Non-pigmented ciliary epithelial cell (primary cell): ENCODE results near the gene RARA.
"Not testable (repeated sequence)": the region's sequence is repeated elsewhere in the genome, so short reads cannot be mapped to it uniquely, and the experiment has no call there.

Source experiments
- DNase-seq: peaks from one replicate; pipeline ENCODE4 v3.0.0-alpha.2; 2010; ENCODE audit warnings: low read depth

The RARA gene

DNA sequence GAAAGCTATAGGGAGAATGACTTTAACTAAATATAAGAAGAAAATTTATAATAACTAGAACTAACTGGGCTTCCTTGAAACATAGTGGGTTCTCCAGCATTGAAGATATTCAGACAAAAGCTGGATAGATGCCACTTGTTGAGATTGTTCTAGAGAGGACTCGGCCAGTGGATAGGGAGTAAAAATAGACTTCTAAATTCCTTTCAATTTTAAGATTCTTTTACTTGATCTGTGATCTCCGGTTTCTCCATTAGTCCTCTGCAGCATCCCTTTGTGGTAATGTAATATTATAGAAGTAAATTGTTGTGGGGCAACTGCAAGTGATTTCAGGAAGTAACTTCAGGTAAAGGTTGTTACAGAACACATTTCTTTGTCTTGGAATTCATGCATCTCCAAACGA lies 10.3 kb upstream of the RARA start:
- DNase-seq: no peak

DNA sequence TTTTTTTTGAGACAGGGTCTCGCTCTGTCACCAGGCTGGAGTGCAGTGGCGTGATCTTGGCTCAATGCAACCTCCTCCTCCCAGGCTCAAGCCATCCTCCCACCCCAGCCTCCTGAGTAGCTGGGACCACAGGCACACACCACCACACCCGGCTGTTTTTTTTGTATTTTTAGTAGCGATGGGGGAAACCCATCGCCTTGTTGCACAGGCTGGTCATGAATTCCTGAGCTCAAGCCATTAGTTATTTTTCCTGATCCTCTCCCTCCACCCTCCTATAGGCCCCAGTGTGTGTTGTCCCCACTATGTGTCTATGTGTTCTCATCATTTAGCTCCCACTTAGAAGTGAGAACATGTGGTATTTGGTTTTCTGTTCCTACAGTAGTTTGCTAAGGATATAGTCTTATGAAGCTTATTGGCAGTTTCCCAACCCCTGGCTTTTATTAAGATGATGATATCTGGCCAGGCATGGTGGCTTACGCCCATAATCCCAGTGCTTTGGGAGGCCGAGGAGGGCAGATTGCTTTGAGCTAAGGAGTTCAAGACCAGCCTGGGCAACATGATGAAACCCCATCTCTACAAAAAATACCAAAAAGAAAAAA lies 9.7 kb upstream of the RARA start:
- DNase-seq: not testable (repeated sequence)

DNA sequence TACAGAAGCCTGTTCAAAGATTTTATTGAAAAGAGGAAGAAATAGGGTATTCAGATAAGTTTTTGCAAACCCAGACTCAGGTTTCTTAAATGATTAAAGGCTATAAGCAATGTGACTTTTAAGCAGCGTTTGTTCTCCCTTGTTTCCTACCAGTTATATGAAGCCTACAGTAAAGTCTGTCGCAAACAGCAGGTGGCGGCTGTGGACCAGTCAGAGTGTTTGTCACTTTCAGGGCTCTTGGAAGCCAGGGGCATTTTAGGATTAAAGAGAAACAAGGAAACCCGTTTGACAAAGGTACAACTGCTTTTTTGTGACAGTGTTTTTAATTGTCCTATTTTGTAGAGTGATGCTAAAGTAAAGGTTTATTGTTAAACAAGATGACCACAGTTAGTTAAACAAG lies 7.7 kb upstream of the RARA start:
- DNase-seq: no peak

DNA sequence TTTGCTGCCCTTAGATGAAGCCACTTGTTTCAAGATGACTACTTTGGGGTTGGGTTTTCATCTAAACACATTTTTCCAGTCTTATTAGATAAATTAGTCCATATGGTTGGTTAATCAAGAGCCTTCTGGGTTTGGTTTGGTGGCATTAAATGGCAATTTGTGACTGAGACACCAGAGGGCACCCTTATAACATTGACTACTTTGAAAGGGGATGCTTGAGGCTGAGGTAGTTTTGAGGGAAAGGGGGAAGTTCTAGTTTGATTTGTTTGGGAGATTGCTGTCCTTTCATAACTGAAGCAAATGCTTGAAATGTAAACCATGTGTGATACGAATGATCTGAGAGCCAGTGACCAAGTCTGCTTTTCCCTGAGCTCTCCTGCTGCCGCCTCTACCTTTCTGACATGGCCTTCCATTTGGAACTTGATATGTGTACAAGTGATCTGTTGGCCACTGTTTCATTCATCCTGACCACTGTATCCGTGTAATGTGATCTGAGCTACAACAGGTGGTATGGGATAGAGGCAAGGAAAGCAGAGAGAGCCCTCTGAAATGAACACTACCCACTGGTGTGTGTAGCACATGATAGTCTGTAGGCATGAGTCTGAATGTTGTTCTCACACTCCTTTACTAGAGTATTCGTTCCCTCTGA lies 5.8 kb upstream of the RARA start:
- DNase-seq: no peak

DNA sequence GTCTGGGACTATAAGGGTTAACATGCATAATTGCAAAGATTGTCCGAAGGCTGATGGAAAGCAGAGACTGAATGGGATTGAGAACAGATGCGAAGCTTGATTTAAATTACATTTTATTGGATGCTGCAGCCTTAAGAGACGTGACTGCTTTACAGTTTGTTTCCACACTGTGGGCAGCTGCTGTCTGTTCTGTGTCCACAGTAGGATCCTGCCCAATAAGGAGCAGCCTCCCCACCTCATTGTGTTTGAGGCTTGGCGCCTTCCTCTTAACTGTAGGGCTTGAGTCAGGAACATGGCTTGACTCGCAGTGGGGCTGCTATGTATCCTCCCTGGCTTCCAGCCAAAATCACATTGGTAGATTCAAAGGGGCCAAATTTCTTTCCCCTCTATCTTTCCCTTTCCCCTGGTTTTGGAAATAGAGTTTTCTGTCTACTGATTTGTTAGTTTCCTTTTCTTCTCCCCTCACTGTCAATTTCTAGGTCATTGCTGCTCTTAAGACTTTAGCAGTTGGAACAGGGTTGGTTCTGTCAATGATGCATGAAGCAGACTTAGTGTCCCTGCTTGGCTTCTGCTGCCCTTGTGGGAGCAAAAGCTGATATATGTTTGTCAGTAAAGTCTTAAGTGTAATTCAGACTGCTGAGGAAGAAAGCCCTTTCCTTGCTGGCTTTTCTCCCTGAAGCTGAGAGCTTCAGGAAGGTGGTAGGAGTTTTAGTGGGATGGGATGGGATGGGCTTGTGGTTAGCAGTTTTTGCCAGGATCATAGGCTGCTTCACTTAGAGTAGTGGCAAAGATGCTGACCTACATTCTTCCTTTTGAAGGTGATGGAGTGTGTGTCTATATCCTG lies 5.0 kb upstream of the RARA start:
- DNase-seq: no peak

DNA sequence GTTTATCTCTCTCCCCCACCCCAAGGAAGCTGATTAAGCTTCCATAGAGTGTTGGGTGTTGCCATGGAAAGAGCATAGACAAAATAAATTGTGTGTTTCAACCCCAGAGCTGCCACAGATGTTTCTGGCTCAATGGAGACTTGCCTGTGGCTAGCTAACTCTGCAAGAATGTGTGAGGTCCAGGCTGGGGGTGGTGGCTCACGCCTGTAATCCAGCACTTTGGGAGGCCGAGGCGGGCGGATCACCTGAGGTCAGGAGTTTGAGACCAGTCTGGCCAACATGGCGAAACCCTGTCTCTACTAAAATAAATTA lies 4.5 kb upstream of the RARA start:
- DNase-seq: not testable (repeated sequence)

DNA sequence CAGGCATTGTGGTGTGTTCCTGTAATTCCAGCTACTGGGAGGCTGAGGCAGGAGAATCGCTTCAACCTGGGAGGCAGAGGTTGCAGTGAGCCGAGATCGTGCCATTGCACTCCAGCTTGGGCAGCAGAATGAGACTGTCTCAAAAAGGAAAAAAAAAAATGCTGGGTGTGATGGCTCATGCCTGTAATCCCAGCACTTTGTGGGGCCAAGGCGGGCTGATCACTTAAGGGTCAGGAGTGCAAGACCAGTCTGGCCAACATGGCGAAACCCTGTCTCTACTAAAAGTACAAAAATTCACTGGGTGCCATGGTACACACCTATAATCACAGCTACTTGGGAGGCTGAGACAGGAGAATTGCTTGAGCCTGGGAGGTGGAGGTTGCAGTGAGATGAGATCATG lies 4.1 kb upstream of the RARA start:
- not testable (repeated sequence) for DNase-seq

DNA sequence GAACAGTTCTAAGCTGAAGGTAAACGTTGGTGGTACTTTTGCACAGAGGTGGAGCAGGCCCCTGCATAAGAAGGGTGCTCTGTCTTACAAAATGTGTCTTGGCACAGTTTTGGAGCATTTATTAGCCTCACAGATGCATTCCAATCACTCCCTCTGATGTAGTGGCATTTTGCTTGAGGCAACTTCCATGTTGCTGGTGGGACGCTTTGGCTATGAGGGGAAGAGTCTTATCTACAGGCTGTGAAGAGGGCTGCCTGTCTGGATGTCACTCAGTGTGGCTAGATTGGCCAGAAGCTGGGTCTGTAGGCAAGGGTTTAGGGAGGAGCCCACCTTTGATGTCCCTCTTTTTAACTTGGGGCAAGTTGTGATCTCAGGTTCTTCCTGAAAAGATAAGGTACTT lies 2.6 kb upstream of the RARA start:
- no peak for DNase-seq

DNA sequence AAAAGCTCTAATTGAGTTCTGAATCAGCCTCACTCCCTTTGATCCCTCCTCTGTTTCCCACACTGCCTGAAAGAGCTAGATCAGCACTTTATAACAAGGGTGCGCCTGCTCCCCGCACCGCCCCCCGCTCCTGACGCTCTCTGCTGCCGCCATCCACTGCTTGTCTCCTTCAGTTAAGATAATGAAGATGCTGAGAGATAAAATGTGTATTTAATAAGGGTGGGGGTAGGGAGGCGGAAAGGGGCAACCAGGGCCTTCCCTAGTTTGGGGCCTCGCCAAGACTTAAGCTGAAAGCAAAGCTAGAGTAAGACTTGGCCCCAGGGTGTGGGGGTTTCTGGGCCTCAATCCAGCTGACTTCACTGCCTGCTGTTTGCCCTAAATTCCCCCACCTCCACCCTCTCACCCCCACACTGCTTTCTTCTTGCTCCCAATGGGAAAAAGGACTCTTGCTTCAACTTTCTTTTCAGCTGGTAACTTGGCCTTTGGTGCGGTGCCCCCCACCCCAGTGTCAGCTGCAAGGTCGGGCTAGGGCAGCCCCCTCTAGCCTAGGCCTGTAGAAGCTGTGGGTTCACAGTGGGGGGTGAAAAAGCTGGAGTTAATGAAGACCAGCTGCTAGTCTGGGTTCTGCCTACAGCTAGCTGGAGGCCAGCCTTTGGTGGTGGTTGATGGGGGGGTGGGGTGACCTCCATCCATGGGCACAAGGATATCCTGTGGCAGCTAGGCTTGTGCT lies 1.8 kb upstream of the RARA start:
- no peak for DNase-seq

DNA sequence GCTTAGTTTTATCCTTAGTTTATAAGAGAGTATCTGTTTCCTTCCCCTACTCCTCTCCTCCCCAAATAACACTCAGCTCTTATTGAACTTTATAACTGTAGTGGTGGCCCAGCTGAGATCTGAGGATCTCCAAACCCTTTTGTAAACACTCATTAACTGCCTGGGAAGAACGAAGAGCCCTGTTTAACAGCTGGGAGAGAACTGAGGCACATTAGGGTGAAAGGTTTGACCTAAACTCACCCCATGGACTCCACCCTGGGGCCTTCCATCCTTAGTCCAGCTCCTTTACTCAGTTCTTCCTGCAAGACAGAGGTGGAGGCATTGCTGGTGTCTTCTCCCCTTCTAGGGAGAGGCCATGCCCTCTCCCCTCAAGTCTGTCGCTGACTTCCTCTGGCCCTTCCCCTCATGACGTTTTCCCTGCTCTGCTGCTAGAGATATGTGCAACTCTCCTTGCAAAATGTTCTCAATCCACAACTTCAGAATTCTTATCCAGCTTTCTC lies 1.2 kb upstream of the RARA start:
- no peak for DNase-seq

DNA sequence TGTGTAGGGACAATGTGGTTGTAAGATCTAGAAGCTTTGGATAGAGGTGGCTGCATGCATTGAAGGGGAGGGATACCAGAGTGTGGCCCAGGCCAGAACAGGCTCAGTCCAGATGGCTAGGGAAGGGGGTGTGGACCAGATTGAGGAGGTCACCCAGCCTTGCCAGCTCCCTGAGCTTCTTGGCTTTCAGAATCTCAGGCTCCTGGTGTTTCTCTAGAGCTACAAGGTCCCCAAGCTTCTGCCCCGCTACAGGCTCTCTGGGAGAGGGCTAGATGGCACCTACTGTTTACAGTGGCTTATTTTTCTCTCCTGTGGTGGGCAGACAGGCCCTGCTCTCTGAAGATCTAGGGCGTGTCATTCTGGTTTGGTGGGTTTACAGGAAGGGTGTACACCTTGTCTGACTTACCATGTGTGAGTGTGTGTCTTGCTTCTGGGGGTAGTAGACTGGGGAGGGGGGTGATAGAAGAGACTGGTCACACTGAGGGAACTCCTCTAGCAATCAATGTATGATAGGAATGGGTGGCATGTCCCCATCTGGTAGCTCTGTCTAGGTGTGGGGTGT lies 1.1 kb downstream of the RARA start:
- no peak for DNase-seq

DNA sequence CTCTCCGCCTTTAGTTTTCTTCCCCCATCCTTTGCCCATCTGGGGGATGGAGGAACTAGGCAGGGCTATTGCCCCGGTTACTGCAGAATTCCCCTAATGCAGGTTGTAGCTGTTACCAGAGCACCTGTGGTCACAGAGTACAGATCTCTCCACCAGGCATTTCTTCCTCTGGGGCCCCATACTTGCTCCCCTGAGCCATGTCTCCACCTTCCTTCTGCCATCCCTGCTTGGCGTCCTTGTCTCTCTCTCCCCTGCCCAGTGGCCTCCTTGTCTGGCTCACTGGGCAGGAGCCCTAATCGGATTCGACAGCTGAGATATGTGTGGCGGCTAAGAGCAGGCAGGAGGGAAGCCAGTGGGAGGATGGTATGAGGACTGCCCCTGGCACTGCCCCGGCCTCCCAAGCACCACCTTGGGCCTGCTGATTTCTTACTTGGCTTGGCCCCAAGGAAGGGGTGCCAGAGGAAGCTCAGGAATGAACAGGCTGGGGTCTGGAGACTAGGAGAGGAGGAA lies 2.0 kb downstream of the RARA start:
- no peak for DNase-seq

DNA sequence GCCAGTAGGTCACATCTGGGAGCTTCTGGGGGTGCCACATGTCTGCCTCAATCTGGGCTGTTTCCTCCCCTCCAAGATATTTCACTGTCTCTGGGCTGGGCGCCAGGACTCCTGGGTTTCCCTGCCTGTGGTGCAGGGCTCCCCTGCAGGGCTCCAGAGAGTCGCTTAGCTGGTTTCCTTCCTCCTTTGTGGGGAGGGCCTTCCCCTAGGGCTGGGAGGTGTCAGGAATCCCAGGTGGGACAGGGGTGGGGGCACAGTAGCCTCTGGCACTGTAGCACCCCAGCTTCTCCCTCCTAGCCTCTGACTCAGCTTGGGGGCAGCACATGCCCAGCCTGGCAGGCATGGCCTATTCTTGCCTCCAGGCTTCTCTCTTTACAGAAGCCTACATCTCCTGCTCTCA lies 2.6 kb downstream of the RARA start:
- no peak for DNase-seq

DNA sequence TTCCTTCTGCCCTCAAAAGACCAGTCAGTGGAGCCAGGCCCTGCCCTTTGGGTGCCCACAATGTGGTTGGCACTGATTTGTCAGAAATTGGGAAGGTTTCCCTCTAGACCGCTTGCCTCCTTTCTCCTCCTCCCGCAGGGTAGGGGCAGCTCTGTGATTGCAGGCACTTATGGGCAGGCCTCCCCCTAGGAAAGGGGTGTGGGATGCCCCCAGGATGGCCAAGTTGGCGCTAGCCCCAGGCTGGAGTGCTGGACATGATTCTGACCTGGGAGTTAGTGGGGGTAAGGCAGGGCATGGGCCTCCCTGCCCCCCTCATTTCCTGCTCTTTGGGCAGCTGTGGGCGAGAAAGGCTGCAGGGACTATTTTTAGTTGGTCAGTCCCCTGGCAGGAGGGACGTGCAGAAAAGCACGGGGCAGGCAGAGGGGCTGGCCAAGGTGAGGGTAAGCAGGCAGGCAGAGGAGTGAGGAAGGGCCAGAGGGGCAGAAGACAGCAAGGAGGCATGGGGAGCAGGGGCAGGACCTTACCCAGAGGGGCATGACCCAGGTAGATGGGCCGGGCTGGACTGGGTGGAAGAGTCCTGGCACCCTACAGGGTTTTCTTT lies 3.3 kb downstream of the RARA start:
- no peak for DNase-seq

DNA sequence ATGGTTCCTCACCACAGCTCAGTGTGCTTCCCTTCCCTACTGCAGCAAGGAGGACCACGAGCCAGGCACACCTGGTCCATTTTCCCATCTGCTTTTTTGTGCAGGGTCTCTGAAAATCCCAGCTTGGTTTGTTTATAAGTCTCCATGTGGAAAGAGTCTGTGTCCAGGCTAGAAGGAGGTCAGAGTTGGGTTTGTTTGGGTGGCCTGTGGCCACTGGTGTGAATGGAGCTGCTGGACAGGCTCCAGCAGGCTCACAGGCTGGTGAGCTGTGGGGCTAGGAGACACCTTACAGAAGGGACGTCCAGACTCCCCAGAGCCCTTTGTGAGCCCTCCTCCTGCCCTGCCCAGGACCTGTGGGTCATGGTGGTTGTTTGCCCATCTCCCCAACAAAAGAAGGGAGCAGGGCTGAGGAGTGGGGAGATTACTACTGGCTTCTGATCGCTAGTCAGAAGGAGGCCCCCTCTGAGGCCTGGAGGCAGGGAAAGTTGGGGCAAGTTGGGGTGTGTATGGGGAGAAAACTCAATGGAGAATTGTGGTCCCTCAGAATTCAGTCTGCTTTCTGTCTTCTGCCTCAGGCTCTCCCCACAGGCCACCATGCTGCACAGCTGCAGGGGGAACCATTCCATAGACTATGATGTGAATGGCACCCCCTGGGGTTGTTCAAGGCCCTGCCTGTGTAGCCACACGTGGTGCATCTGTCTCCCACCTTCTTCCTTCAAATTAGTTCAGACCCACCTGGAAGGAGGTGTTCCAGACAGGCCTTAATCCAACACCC lies 4.1 kb downstream of the RARA start:
- no peak for DNase-seq

DNA sequence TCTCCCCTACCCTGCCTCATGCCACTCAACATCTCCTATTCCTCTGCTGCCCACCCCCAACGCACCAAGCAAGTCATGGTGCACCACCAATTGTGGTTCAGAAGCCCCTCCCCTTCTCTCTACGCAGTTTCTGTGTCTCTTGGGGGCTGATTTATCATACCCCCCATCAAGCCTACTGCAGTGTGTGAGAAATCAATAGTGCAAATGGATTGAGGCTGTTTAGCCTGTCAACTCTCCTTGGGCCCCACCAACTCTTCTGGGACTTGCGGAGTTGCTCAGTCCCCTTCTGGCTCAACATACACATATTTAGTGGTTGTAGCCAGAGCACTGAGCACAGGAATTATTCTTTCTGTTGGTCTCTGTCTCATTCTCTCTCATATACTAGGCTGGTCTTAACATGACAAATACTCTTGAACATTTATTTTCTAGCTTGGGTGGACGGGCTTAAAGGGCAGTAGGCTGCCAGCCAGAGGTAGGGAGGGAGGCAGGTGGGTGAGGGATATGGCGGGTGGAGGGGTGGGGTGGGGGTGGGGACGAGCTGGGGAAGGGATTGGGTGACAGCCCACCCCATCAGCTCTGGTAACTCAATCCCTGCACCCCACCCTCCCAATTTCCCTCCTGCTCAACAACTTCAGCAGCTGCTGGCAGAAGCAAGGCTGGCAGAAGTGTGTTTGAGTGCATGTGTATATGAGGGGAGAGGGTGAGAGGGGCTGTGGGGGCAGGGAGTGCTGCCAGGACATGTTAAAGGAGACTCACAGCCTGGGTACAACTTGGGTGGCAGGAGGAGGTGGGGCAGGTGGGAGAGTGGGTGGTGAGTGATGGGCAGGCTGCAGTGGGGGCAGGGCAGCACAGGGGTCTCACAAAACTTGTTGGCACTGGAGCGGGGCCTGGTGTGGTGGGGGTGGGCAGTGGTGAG lies 4.9 kb downstream of the RARA start:
- DNase-seq: no peak

DNA sequence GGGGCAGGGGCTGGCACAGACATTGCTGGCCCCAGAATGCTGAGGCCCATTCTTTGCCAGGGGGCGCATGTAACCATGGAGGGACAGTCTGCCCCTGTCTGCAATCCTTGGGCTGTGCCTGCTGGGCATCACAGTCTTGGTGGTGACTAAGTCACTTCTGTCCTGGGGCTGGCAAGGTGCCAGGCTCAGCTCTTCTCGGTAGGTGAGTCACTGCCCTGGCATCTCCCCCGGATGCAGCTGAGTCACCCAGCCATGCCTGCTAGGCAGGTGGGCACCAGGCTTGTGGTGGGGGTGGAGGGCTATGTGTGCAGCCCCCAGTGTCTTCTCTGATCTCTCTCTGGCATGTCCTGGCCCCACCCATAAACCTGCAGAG lies 5.6 kb downstream of the RARA start:
- DNase-seq: no peak

DNA sequence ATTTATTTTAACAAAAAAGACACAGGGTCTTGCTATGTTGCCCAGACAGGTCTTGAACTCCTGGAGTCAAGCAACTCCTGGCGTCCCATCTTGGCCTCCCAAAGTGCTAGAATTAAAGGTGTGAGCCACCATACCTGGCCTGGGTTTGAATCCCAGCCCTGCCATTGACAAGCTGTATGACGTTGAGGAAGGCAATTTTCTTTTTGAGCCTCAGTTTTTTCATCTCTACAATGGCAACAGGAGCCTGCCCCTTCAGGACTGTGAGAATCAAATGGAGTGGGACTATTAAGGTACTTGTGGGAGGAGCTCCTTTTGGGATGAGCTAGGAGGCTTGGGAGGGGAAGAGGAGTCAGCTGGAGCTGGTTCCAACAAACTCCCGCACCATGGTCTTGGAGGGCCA lies 6.2 kb downstream of the RARA start:
- no peak for DNase-seq

DNA sequence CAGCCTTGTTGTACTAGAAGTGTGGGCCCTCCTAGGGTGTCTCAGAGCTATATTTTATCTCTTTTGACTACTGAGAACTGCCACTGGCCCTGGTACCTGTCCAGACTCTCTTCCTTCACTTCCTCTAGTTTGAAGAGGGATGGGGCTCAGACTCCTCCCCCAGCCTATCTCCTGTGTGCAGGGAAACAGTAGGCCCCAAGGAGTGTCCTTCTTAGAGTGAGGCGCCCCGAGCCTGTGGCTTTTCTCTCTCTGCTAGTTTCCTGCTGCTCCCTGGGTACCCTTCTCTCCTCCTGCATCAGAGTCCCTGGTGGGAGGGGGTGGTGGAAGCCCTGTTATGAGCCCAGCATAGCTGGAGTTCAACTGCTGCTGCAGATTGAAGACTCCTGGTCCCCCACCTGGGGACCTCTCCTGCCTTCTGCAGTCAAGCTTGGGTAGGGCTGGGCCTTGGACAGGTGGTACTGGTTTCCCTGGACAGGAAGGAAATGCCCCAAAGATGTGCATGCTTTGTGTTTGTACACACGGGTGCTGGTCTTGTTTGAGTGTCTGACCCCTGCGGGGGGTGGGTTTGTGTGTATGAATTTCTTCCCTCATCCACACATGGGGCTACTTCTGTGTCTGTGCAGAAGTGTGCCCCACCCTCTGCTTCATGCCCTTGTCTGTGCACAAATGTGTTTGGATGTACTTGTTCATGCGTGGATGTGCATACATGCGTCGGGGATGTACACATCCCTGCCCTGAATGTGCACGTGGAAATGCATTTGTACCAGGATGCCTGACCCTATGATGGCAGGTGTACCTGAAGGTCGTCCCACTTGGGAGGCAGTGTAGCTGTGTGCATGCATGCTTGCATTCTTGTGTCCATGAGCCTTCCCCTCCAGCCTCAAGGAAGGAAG lies 6.9 kb downstream of the RARA start:
- no peak for DNase-seq
